Kidney (tissue), 14 donors: Measurements from ENCODE around the gene KRTAP4-16. TPM values are rescaled to one million over a fixed set of nuclear protein-coding genes. Genes with fewer than 3 reads are reported as not detected.
"Not testable (repeated sequence)": the region's sequence is repeated elsewhere in the genome, so short reads cannot be mapped to it uniquely, and the experiment has no call there.

Source experiments
- DNase-seq, 5 donors: peaks; one replicate each; pipeline ENCODE4 v3.0.0-alpha.2; 2013 to 2020
- FAIRE-seq: peaks from 2 replicates; lab custom pipeline; 2012; peaks lifted over from hg19 to GRCh38; lab: Jason Lieb, UNC
- H3K27ac ChIP-seq, 2 donors: one replicate each; pipeline ENCODE4 v1.7.0; 2013; ENCODE audit warnings: low read depth in 2 of 2, low read length in 2 of 2, inconsistent platforms in 1 of 2
- H3K27me3 ChIP-seq: one replicate; pipeline ENCODE4 v1.7.1; 2013; ENCODE audit warnings: low read length, inconsistent platforms; ENCODE audit not compliant: control insufficient read depth, insufficient read depth
- H3K36me3 ChIP-seq, 3 donors: one replicate each; pipeline versions ENCODE4 v1.7.0 to v1.7.1; 2013; ENCODE audit warnings: low read length in 3 of 3, control low read depth in 1 of 3, inconsistent platforms in 1 of 3; ENCODE audit not compliant: insufficient read depth in 3 of 3, control insufficient read depth in 2 of 3
- H3K4me1 ChIP-seq, 3 donors: one replicate each; pipeline versions ENCODE4 v1.7.0 to v1.7.1; 2013; ENCODE audit warnings: low read length in 3 of 3, inconsistent platforms in 1 of 3, low read depth in 1 of 3; ENCODE audit not compliant: control insufficient read depth in 2 of 3, insufficient read depth in 2 of 3
- H3K4me3 ChIP-seq, 3 donors: one replicate each; pipeline versions ENCODE4 v1.7.0 to v1.8.1; 2013; ENCODE audit warnings: low read length in 3 of 3, control low read depth in 1 of 3, inconsistent platforms in 1 of 3
- H3K9ac ChIP-seq, 3 donors: one replicate each; pipeline versions ENCODE4 v1.7.0 to v1.7.1; 2013; ENCODE audit warnings: low read length in 3 of 3, control low read depth in 1 of 3, inconsistent platforms in 1 of 3
- H3K9me3 ChIP-seq, 3 donors: one replicate each; pipeline versions ENCODE4 v1.7.0 to v1.7.1; 2013; ENCODE audit warnings: low read length in 3 of 3, control low read depth in 1 of 3, inconsistent platforms in 1 of 3; ENCODE audit not compliant: control insufficient read depth in 2 of 3, insufficient read depth in 1 of 3
- intact Hi-C: fragments of 100-400 bp; cut with DNase I; formaldehyde crosslinking; loops from one replicate; pipeline ENCODE4 v1.11.1; 2022
- polyA plus RNA-seq: library from polyadenylated mRNA; stranded (reverse); fragments of 350-450 nt; fragmentation: Illumina TruSeq; extraction: RNeasy Lipid Tissue Mini Kit (QIAGEN cat#74804); gene quantifications from one replicate; pipeline ENCODE4 v1.2.3, GENCODE V29; 2014; ENCODE audit warnings: low read depth, low replicate concordance; ENCODE audit not compliant: insufficient read depth
- total RNA-seq: library from RNA; stranded (reverse); fragmentation: NEBNext Ultra II Directional; extraction: Animal tissue kit (Norgen Biotek cat#: 25700); gene quantifications from one replicate; pipeline ENCODE4 v1.2.1, GENCODE V29; 2021
- TF ChIP-seq, protein P1 (sequence below): IDR thresholded peaks from 3 replicates; pipeline ENCODE4 v1.5.1; 2012; ENCODE audit warnings: mild to moderate bottlenecking, moderate library complexity, borderline replicate concordance; ENCODE audit not compliant: insufficient read depth; ENCODE audit errors: extremely low read depth
- donor health status: control.
- donor health status: control.
- donor health status: control.
- donor health status: control.
- donor health status: control.
- donor health status: DM: yes; HTN: yes; CAD: no.
- donor health status: Normal renal cell carcinoma (clear cell type).

Gene KRTAP4-16
- total and polyA plus RNA-seq, 2 donors from 2014 or later, result not detected

DNA sequence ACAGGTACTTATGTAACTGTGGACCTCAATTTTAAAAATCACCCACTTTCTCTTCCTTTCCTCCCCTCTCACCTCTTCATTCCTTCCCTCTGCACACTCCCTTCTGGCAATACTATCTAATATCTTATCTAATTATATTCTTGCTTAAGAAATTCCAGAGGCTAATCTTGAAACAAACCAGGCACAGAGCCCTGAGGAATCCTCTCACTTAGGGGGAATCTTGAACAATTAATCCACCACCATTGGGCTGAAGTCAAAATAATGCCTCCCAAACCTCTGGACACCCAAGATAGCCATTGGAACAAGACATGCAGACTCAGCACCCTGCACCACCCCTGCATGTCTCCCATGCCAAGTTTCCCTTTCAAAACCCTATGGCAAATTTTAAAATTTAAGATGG is 39.4 kb upstream of the KRTAP4-16 start:
- no peak for FAIRE-seq
- H3K27ac ChIP-seq, result no peak overlapping the region
- DNase-seq, result no peak
- H3K4me3 ChIP-seq, result no peak overlapping the region
- TF ChIP-seq, protein P1, sequence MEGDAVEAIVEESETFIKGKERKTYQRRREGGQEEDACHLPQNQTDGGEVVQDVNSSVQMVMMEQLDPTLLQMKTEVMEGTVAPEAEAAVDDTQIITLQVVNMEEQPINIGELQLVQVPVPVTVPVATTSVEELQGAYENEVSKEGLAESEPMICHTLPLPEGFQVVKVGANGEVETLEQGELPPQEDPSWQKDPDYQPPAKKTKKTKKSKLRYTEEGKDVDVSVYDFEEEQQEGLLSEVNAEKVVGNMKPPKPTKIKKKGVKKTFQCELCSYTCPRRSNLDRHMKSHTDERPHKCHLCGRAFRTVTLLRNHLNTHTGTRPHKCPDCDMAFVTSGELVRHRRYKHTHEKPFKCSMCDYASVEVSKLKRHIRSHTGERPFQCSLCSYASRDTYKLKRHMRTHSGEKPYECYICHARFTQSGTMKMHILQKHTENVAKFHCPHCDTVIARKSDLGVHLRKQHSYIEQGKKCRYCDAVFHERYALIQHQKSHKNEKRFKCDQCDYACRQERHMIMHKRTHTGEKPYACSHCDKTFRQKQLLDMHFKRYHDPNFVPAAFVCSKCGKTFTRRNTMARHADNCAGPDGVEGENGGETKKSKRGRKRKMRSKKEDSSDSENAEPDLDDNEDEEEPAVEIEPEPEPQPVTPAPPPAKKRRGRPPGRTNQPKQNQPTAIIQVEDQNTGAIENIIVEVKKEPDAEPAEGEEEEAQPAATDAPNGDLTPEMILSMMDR, result no peak
- H3K36me3 ChIP-seq, result no peaks in the 10 kb centered on the region
- H3K9ac ChIP-seq, result no peak overlapping the region
- no peaks in the 10 kb centered on the region for H3K27me3 ChIP-seq
- no peaks in the 10 kb centered on the region for H3K4me1 ChIP-seq
- H3K9me3 ChIP-seq, result peaks cover 0 to 9% (median 2%) of the 10 kb centered on the region in 3 donors
- intact Hi-C loops, result no loop called here

DNA sequence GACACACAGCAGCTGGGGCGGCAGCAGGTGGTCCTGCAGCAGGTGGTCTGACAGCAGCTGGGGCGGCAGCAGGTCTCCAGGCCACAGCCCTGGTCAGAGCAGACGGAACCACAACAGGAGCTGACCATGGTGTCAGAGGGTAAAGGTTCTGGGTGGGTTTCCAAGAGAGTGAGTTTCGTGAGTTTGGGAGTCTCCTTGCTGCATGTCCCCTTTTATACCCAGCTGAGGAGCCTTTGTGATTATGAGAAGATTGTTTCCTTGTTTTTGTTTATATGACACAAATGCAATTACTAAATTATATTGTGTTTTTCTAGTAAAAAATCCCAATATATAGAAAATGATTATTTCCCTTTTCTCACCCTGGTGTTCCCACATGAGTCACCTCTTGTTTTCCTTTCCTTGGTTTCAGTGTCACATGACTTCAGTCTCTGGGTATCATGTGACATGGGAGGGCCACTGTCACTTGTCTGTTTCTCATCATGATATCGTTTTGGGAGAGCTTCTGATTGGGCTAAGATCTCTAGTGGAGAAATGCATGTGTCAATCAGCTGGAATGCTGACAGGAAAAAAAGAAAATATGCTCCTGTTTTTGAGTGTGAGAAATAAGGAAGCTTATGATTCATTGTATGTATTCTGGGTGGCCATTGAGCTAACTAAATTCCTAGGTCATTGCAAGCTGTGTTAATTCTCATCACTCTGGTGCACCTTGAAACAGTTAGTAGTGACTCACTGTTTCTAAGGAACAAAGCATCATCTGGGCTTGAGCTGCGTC is 38.5 kb upstream of the KRTAP4-16 start, which contains the start of gene KRTAP4-6:
KRTAP4-6 (minus strand) TSS at position 185 of the 772 bp plus-strand sequence; CDS start at position 128, 57 bp downstream.
- H3K9me3 ChIP-seq, result peaks cover 0 to 9% (median 2%) of the 10 kb centered on the region in 3 donors
- intact Hi-C loops, result no loop called here
- DNase-seq (no peak), FAIRE-seq (no peak)
- H3K27ac ChIP-seq, result no peak within 1 kb of the TSS
- H3K9ac ChIP-seq, result no peak within 1 kb of the TSS
- H3K27me3 ChIP-seq, result no peaks in the 10 kb centered on the region
- H3K4me1 ChIP-seq, result no peaks in the 10 kb centered on the region
- H3K36me3 ChIP-seq, result no peaks in the 10 kb centered on the region
- TF ChIP-seq, protein P1, result no peak
- H3K4me3 ChIP-seq, result no peak within 1 kb of the TSS

DNA sequence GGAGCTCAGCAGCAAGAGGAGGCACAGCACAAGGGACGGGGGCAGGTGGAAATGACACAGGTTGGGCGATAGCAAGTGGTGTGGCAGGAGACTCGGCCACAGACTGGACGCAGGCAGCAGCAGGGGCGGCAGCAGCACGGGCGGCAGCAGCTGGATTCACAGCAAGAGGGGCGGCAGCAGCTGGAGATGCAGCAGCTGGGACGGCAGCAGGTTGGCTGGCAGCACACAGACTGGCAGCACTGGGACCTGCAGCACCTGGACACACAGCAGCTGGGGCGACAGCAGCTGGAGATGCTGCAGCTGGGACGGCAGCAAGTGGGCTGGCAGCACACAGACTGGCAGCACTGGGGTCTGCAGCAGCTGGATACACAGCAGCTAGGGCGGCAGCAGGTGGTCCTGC is 37.9 kb upstream of the KRTAP4-16 start:
- H3K4me3 ChIP-seq, H3K27me3 ChIP-seq, intact Hi-C loops, H3K36me3 ChIP-seq, H3K27ac ChIP-seq, FAIRE-seq, H3K4me1 ChIP-seq, H3K9ac ChIP-seq, H3K9me3 ChIP-seq: not testable (repeated sequence)
- DNase-seq, result peak in 1 of 5 donors; percentile 71

DNA sequence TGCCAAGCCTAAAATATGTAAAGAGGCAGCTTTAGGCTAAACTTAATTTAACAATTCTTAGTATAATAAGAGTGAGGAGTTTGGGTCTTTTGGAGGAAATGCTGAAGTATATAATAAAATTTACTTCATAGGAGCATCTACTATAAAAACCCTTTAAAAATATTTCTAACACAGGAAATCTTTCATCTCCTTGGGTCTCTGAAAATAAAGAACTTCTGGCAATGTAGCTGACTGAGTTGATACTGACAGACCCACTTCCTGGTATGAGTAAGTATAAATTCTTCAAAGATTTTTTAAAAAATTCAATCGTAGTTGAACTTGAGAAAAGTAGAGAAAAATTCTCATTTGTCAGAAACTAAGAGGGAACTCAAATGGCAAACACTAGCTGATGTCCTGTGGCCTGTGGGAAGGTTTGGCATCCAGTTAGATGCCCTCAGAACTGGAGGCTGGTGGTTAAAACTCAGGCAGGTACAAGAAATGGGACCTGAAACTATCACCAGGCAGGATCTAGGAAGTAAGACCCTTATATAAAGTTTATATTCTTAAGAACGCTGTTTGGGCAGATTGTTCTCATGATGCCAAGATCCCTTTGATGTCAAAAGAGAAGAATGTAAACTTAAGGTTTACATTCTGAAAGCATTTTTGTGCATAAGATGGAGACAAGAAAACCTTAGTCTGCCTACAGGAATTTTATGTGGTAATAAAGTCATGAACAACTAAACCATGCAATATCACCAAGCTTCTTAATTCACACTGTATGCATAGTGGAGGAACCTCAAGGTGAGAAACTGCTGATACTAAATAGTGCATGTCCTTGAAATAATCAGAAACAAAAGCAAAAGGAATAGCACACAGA is 32.1 kb upstream of the KRTAP4-16 start:
- H3K27me3 ChIP-seq, result no peaks in the 10 kb centered on the region
- FAIRE-seq (no peak), DNase-seq (no peak)
- no peak overlapping the region for H3K27ac ChIP-seq
- no peaks in the 10 kb centered on the region for H3K36me3 ChIP-seq
- peaks cover 0 to 2% (median 2%) of the 10 kb centered on the region in 3 donors for H3K9me3 ChIP-seq
- H3K9ac ChIP-seq, result no peak overlapping the region
- TF ChIP-seq, protein P1, result no peak
- no peak overlapping the region for H3K4me3 ChIP-seq
- no peaks in the 10 kb centered on the region for H3K4me1 ChIP-seq
- intact Hi-C loops, result no loop called here
